HG02642 (cell line): Measurements from ENCODE around the gene FUZ.

ENCODE experiments used
- ATAC-seq: cut with Tn5 transposase; IDR thresholded peaks from one replicate; pipeline ENCODE4 v1.9.1; 2021; ENCODE audit warnings: mild to moderate bottlenecking; ENCODE audit not compliant: unreplicated experiment, poor library complexity

Gene FUZ

DNA sequence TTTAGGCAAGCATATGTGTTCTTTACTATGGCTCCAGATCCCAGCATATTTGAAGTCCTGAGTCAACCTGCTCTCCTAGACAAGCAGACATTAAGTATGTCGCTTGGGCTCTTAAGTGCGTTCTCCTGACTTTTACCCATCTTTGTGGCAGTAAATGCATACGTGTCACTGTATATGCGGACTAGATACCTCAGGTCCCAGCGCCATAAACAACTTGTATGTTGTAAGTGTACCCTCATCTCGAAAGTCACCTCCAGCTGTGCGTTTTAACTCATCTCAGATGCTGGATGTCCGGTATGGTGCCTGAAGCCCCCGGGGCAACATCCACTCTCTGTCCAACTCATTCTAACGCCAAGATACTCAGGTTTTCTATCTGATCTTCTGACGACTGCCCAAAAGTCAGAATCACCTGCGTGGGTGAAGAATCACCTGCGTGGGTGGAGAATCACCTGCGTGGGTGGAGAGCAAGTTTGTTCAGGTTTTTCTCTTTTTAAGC lies 39.6 kb upstream of the FUZ start:
- no peak for ATAC-seq

DNA sequence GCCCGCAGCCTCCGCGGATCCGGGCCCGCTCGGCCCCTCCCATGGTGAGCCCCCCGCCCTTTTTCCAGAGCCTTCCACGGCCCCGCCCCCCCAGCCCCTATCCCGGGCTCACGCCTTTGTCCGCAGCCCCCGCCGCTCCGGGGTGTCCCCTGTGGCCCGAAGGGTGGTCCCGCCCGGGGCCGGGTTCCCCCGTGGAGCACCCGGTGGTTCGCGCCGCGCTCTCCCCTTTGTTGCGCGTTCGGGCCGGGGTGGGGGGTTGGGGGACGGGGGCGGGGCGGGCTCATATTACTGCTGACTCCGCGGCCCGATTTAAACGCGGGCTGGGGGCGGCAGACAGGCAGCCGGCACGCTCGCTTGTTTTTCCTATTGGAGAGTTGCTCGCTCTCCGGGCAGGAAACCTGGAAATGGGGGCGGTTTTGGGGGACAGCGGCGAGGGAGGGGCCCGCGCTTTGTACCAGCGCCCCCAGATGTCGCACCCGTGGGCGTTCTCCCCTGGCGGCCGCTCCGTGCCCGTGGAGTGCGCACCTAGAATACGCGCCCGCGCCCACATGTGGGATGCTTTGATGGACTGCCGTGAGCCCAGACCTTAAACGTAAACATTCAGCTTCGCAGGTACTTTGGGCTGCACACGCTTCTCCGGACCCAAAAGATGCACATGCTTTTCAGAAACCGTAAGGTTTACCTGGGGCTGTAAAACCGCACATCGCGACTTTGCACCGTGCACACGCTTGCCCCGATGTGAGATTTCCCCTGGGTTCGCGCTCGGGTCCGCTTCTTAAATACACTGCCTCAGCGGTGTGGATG lies 38.6 kb upstream of the FUZ start:
- no peak for ATAC-seq

DNA sequence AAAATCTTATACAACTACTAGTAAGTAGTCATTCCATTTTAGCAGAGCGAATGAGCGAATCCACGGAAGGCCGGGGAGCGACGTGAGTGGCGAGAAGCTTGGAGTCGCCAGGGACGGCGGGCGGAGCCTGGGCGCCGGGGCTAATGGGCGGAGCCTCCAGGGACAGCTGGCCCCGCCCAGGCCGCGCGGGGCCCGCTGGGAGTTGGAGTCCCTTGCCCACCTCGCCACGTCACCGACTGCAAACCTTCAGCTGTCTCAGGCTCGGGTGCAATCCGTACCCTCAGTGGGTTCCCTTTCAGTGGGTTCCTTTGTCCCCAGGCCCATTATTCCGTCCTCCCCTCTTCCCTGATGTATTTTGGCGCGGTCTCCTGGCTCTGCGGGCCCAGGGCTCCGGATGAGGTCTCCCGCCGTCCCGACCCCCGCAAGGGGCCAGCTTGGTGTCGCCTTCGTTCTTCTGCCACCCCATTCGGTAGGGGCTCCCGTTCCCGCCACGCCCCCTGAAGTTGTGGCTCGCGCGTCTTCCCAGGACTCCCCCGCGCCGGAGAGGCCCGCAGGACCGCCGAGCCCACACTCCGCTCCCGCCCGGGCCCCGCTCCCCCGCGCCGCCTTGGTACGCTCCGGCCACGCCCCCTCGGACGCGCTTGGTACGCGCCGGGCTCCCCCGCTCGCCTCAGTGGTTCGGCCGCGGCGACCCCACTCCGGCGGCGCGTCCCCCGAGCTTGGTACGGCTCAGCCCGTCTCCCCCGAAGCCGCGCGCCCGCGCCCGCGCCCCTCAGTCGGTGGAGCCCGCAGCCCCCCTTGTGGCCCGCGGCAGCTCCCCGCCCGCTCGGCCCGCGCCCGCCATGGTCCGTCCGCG lies 37.6 kb upstream of the FUZ start, which contains the start of gene PTOV1:
PTOV1 (plus strand) TSS at position 673 of the 856 bp plus-strand sequence.
- ATAC-seq = peak; percentile 78

DNA sequence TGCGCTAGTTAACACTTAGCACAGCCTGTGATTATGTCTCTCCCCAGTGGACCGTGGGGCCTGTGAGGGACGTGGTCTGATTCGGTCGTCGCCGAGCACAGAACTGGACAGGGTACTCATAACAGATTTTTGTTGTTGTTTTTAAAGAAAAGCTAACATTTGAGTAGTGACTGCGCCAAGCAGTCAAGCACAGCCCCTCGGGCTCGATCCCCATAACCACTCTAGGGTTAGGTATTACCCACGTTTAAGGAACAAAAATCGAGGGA lies 37.1 kb upstream of the FUZ start:
- no peak for ATAC-seq

- no peak for ATAC-seq
Observed at GRCh38 chr19:49849433-49850220, 36.5 kb upstream of the FUZ start.

DNA sequence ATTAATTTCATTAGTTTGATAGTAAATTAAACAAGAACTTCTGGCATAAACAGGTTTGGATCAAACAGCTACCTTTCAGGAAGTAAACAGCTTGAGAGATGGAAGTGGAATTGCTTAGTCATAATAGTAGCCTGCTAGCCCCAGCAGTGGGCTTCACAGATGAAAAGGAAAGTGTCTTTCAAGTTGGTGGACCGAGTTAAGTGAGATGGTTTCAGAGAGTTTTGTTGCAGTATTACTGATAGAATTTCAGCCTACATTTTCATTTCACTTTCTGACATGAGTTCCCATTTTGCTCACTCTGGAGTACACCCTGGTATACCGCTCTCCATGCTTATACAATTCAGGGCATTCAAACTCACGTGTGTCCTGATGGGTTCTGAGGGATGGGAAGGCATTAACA lies 35.8 kb upstream of the FUZ start:
- ATAC-seq = no peak

DNA sequence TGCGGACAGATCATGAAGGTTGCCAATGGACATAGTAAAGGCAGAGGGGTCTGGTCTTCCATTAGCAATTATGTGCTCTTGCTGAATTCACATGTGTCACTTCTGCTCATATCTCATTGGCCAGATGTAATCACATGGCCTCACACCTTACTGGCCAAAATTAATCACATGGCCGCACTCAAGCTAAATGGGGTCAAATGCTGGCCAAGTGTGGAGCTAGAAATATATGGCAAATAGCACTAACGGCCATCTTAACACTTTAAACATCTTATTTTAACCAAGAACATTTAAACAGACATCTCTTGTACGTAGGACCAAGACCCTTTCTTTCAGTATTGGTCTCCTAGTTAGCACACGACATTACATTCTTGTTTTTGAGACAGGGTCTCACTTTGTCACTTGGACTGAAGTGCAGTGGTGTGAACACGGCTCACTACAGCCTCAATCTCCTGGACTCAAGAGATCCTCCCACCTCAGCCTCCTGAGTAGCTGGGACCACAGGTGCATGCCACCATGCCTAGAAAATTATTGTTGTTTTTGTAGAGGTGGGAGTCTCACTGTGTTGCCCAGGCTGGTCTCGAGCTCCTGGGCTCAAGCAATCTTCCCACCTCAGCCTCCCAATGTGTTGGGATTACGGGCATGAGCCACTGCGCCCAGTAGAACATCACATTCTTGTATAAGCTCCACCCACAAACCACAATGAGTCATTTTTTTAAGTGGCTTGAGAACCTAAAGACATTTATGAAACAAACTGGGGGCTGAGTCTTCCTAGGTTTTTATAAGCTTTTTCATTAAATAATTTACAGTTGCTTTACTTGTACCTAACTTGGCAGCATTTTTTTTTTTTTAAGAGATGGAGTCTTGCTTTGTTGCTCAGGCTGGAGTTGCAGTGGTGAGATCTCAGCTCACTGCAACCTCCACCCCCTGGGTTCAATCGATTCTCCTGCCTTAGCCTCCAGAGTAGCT lies 34.9 kb upstream of the FUZ start:
- no peak for ATAC-seq

DNA sequence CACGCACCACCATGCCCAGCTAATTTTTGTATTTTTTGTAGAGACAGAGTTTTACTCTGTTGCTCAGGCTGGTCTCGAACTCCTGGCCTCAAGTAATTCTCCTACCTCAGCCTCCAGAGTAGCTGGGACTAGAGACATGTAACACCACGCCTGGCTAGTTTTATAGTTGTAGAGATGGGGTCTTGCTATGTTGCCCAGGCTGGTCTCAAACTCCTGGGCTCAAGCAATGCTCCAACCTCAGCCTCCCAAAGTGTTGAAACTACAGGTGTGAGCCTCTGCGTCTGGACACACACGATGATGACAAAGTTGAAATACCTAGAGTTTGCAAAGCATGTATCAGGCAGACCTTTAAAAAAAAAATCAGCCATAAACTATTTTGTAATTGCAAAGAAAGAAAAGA lies 33.3 kb upstream of the FUZ start:
- no peak for ATAC-seq

DNA sequence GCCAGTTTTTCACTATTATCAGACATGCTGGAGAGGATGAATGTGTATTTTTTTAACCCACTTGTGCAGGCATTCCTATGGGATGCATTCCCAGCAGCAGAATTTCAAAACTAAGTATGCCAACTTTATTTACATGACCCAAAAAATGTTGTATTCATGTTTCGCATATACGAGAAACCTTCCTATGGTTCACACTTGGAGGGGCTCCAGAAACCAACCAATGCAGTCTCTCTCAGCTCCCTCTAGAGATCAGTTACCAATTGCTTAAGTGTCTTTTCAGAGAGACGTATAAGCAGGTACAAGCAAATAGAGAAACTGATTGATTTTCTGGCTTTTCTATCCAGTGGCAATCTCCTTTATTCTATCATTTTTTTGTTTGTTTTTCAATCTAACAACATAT lies 32.3 kb upstream of the FUZ start:
- no peak for ATAC-seq

DNA sequence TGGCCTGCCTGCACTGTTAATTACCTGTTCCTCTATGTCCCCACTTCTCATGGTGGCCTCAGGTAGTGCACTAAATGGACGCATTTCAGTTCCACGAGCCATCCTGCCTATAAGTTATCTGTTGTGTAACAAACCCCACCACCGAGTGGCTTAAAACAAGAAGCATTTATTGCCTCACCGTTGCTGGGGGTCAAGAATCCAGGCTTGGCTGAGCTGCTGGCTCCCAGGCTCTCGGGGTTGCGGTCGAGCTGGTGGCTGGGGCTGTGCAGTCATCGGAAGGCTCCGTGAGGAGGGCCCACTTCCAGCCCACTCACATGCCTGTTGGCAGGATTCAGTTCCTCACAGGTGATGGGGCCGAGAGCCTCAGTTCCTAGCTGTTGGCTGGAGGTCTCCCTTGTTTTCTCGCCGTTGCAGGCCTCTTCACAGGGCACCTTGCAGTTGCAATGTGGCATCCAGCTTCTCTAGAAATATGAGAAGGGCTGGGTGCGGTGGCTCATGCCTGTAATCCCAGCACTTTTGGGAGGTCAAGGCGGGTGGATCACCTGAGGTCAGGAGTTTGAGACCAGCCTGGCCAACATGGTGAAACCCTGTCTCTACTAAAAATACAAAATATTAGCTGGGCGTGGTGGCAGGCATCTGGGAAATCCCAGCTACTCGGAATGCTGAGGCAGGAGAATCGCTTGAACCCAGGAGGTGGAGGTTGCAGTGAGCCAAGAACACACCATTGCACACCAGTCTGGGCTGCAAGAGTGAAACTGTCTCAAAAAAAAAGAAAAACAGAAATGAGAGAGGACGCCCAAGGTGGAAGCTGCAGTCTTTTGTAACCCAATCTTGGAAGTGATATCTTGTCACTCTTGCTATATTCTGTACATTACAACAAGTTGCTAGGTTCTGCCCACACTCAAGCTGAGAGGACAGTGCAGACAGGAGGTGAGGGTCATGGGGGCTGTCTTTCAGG lies 31.3 kb upstream of the FUZ start:
- ATAC-seq = no peak

DNA sequence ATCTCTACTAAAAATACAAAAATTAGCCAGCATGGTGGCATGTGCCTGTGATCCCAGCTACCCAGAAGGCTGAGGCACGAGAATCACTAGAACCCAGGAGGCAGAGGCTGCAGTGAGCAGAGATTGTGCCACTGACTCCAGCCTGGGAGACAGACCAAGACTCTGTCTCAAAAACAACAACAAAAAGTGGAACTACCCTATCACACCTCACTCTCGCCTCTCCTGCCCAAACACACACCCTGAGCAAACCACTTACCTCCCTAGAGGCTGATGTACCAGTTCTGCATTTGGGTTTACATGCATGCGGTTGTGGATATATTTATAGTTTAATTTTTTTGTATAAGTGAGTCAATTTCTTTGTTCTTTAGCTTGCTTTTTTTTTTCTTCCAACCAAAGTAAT lies 30.2 kb upstream of the FUZ start:
- no peak for ATAC-seq

GRCh38 chr19:49840736-49841249 lies 27.7 kb upstream of the FUZ start:
- no peak for ATAC-seq

DNA sequence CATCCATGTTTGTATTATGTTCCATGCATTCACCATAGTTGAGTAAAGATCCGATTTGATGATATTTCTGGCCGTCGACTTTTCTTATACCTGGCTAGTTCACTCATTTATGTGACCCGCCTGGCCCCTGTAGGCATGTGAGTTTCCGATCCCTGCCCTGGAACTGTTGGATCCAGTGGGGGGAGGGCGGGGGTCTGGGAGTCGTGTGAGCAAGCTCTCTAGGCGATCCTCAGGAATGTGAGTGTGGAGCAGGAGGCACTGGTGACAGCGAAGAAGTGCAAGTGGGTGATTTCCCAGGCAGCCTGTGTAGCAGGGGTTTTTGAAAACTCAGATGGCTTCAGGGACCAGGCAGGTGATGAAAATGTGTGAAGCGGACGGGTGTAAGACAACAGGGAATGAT lies 27.2 kb upstream of the FUZ start:
- ATAC-seq = no peak

- no peak for ATAC-seq
Observed at GRCh38 chr19:49839713-49840112, 26.6 kb upstream of the FUZ start.

- ATAC-seq = no peak
Observed at GRCh38 chr19:49838885-49839588, 25.9 kb upstream of the FUZ start.

DNA sequence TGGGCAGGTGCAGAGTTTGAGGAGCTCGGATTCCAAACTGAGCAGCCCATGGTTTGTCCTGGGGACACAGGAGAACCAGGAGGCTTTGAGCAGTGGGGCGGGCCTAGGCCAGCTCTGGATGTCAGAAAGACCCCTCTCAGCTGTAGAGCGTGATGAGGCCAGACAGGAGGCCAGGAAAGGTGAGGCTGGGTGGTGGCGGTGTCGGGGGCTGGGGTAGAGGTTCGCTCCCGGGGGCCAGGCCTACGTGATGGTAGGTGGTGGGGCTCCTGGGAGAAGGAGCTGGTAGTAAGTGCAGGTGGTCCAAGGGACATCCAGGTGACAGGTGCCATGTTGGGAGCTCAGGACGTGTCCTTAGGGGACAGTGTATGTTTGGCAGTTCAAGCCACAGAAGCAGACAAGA lies 24.3 kb upstream of the FUZ start:
- no peak for ATAC-seq

- ATAC-seq = no peak
Observed at GRCh38 chr19:49837009-49837310, 23.9 kb upstream of the FUZ start.
